Mesenchymal stem cell (in vitro differentiated cells and primary cell): ENCODE data around the gene MATK.
A peak's percentile ranks its signal among the peaks of the same experiment; 100 is the strongest.

Experiments used
- DNase-seq: peaks from one replicate; pipeline ENCODE4 v3.0.0-alpha.2; 2013
- H2AFZ ChIP-seq: one replicate; pipeline ENCODE4 v1.6.1; 2013; ENCODE audit warnings: low read depth, mild to moderate bottlenecking, control low read depth, inconsistent platforms, low read length, moderate library complexity
- H2AK5ac ChIP-seq: 2 replicates; pipeline ENCODE4 v1.6.1; 2013; ENCODE audit warnings: low read length, moderate library complexity, mild to moderate bottlenecking, inconsistent platforms; ENCODE audit not compliant: severe bottlenecking
- H2BK120ac ChIP-seq: one replicate; pipeline ENCODE4 v1.6.1; 2013; ENCODE audit warnings: low read depth, mild to moderate bottlenecking, inconsistent platforms, low read length, moderate library complexity
- H2BK12ac ChIP-seq, 2 experiments: one replicate each; pipeline ENCODE4 v1.6.1; 2013; ENCODE audit warnings: inconsistent platforms in 2 of 2, low read length in 2 of 2, mild to moderate bottlenecking in 2 of 2, moderate library complexity in 2 of 2, control low read depth in 1 of 2
- H2BK15ac ChIP-seq: one replicate; pipeline ENCODE4 v1.6.1; 2013; ENCODE audit warnings: mild to moderate bottlenecking, low read depth, inconsistent platforms; ENCODE audit not compliant: poor library complexity, severe bottlenecking
- H2BK5ac ChIP-seq: 2 replicates; pipeline ENCODE4 v1.6.1; 2013; ENCODE audit warnings: low read depth, mild to moderate bottlenecking, low read length, control low read depth, inconsistent platforms; ENCODE audit not compliant: poor library complexity, severe bottlenecking
- H3K14ac ChIP-seq, 2 experiments: one replicate each; pipeline ENCODE4 v1.6.1; 2013; ENCODE audit warnings: inconsistent platforms in 2 of 2, low read length in 2 of 2, control low read depth in 1 of 2, mild to moderate bottlenecking in 1 of 2, moderate library complexity in 1 of 2
- H3K18ac ChIP-seq, 2 experiments: one replicate each; pipeline ENCODE4 v1.6.1; 2013; ENCODE audit warnings: inconsistent platforms in 2 of 2, low read length in 2 of 2, control low read depth in 1 of 2, low read depth in 1 of 2, mild to moderate bottlenecking in 1 of 2
- H3K23ac ChIP-seq, 2 experiments: one replicate each; pipeline ENCODE4 v1.6.1; 2013; ENCODE audit warnings: inconsistent platforms in 2 of 2, low read length in 2 of 2, mild to moderate bottlenecking in 2 of 2, moderate library complexity in 2 of 2, control low read depth in 1 of 2
- H3K27ac ChIP-seq: 2 replicates; pipeline ENCODE4 v1.5.1; 2013; ENCODE audit warnings: mild to moderate bottlenecking, moderate library complexity, low read length, control low read depth, inconsistent platforms; ENCODE audit not compliant: poor library complexity, severe bottlenecking
- H3K27me3 ChIP-seq, 2 experiments: 2 replicates each; pipeline versions ENCODE4 v1.6.1 to v1.7.0; 2013; ENCODE audit warnings: low read length in 2 of 2, mild to moderate bottlenecking in 2 of 2, moderate library complexity in 2 of 2, control low read depth in 1 of 2, inconsistent platforms in 1 of 2; ENCODE audit not compliant: control insufficient read depth in 1 of 2, insufficient read depth in 1 of 2
- H3K36me3 ChIP-seq, 2 experiments: 2 replicates each; pipeline versions ENCODE4 v1.6.1 to v1.7.0; 2013; ENCODE audit warnings: low read length in 2 of 2, control low read depth in 1 of 2, inconsistent platforms in 1 of 2, low read depth in 1 of 2, mild to moderate bottlenecking in 1 of 2; ENCODE audit not compliant: insufficient read depth in 2 of 2, control insufficient read depth in 1 of 2
- H3K4ac ChIP-seq, 2 experiments: one replicate each; pipeline ENCODE4 v1.6.1; 2013; ENCODE audit warnings: inconsistent platforms in 2 of 2, low read length in 2 of 2, mild to moderate bottlenecking in 2 of 2, moderate library complexity in 2 of 2, control low read depth in 1 of 2, low read depth in 1 of 2
- H3K4me1 ChIP-seq: 2 replicates; pipeline ENCODE4 v1.6.1; 2013; ENCODE audit warnings: low read depth, low read length, control low read depth; ENCODE audit not compliant: control insufficient read depth, insufficient read depth
- H3K4me2 ChIP-seq: 2 replicates; pipeline ENCODE4 v1.6.1; 2013; ENCODE audit warnings: low read length, mild to moderate bottlenecking, inconsistent platforms; ENCODE audit not compliant: poor library complexity, severe bottlenecking
- H3K4me3 ChIP-seq, 2 experiments: 2 replicates each; pipeline versions ENCODE4 v1.5.1 to v1.7.0; 2013; ENCODE audit warnings: low read length in 2 of 2, mild to moderate bottlenecking in 2 of 2, control low read depth in 1 of 2, low read depth in 1 of 2; ENCODE audit not compliant: insufficient read depth in 1 of 2
- H3K79me1 ChIP-seq: replicated peaks from 2 replicates; pipeline ENCODE4 v1.6.1; 2013; ENCODE audit warnings: mild to moderate bottlenecking, control low read depth, low read length, inconsistent platforms; ENCODE audit not compliant: poor library complexity, severe bottlenecking
- H3K9ac ChIP-seq: 2 replicates; pipeline ENCODE4 v1.7.0; 2013; ENCODE audit warnings: mild to moderate bottlenecking, low read length, moderate library complexity
- H3K9me3 ChIP-seq: 2 replicates; pipeline ENCODE4 v1.7.0; 2013; ENCODE audit warnings: mild to moderate bottlenecking, low read length; ENCODE audit not compliant: control insufficient read depth
- H4K8ac ChIP-seq: one replicate; pipeline ENCODE4 v1.6.1; 2013; ENCODE audit warnings: inconsistent platforms, mild to moderate bottlenecking, low read length, moderate library complexity
- H4K91ac ChIP-seq: one replicate; pipeline ENCODE4 v1.6.1; 2013; ENCODE audit warnings: mild to moderate bottlenecking, low read length, inconsistent platforms
- WGBS: methylation state at CpG from one replicate; pipeline ENCODE4 v1.1.7; 2013; ENCODE audit warnings: mixed read lengths; 5-methylcytosine and 5-hydroxymethylcytosine counted together

Gene MATK

DNA sequence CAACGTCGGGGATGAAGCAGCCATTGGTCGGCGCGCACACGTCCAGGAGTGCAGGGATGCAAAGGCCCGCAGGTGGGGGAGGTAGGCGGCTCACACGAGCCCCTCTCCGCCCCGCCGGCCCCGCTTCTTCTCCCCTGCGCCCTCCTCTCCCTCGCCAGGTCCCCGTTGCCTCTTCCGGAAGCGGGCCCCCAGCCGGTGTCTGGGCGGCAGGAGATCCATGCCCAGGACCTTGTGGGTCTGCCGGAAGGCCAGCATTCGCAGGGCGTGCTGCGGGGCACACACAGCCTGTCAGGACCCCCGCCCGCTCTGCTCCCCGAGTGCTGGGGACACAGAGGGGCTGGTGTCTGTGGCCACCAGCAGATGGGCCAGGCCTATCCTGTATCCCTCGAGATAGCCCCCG lies 19.7 kb upstream of the MATK start:
- Histone ChIP-seq H2BK5ac (no peak overlapping the region), H2BK15ac (no peak overlapping the region), H2AFZ (no peak overlapping the region), H2BK12ac (no peak overlapping the region), H3K4me2 (no peak overlapping the region), H3K27me3 (peaks cover 29 to 49% of the 10 kb centered on the region in 2 experiments), H4K91ac (no peak overlapping the region), H3K27ac (no peak overlapping the region), H3K4ac (no peak overlapping the region), H3K18ac (no peak overlapping the region), H4K8ac (no peak overlapping the region), H3K14ac (no peak overlapping the region), H2AK5ac (no peak overlapping the region), H3K4me3 (peak overlapping the region in 1 of 2 experiments; percentile 14), H3K23ac (no peak overlapping the region), H3K36me3 (peaks cover 0 to 4% of the 10 kb centered on the region in 2 experiments), H3K4me1 (peaks cover 12% of the 10 kb centered on the region), H3K9ac (no peak overlapping the region), H2BK120ac (no peak overlapping the region), H3K79me1 (no peaks in the 10 kb centered on the region), H3K9me3 (no peaks in the 10 kb centered on the region)
- no peak for DNase-seq
- WGBS, result 89% methylated on average over 29 of the region's 29 CpGs

DNA sequence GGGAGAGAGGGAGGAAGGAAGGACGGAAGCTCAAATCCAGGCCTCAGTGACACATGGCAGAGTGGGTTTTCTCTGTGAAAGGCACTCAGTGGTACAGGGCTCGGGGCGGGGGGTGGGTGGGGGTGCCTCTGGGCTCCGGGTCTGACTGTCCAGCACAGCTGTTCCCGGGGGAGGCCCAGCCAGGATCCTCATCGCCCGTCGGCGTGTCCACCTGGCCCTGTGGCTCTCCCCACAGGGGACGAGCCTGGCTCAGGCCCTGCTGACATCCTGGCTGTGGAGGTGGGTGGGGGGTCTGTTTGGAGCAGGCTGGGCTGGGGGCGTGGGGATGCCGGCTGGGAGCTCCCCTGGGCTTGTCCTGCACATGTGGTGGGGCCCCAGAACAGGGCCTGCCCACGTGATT lies 18.2 kb upstream of the MATK start:
- Histone ChIP-seq H3K4ac (no peak overlapping the region), H2AFZ (no peak overlapping the region), H2BK120ac (no peak overlapping the region), H3K4me1 (peaks cover 12% of the 10 kb centered on the region), H2BK5ac (no peak overlapping the region), H3K9ac (no peak overlapping the region), H3K4me3 (no peak overlapping the region), H3K4me2 (no peak overlapping the region), H3K79me1 (no peaks in the 10 kb centered on the region), H4K8ac (no peak overlapping the region), H3K27me3 (peaks cover 35 to 49% of the 10 kb centered on the region in 2 experiments), H2BK15ac (no peak overlapping the region), H3K27ac (no peak overlapping the region), H2AK5ac (no peak overlapping the region), H4K91ac (no peak overlapping the region), H3K9me3 (no peaks in the 10 kb centered on the region), H2BK12ac (no peak overlapping the region), H3K18ac (no peak overlapping the region), H3K23ac (no peak overlapping the region), H3K36me3 (peaks cover 0 to 4% of the 10 kb centered on the region in 2 experiments), H3K14ac (no peak overlapping the region)
- DNase-seq, result no peak
- 83% methylated on average over 13 of the region's 13 CpGs for WGBS

DNA sequence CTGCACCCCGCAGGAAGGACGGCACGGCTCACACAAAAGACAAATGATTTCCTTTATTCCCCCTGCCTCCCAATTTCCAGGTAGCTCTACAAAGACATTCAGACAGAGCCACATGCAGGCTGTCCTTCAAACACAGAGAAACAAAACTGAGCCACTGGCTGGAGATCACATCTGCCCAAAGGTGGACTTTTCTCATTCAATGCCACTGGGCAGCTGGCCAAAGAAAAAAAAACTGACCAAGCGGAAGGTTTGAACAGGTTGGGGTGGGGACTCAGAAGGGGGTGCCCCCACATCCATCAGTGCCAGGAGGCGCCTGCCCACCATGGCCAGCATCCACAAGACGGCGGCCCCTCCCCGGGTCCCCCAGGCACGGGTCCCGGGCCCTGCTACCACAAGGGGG lies 17.8 kb upstream of the MATK start:
- Histone ChIP-seq H3K27ac (no peak overlapping the region), H3K9me3 (no peaks in the 10 kb centered on the region), H4K8ac (no peak overlapping the region), H4K91ac (no peak overlapping the region), H3K14ac (no peak overlapping the region), H2AFZ (no peak overlapping the region), H2BK15ac (no peak overlapping the region), H2BK120ac (no peak overlapping the region), H3K27me3 (peaks cover 39 to 49% of the 10 kb centered on the region in 2 experiments), H3K18ac (no peak overlapping the region), H2AK5ac (no peak overlapping the region), H3K36me3 (peaks cover 0 to 4% of the 10 kb centered on the region in 2 experiments), H3K4me2 (no peak overlapping the region), H3K4me1 (peaks cover 12% of the 10 kb centered on the region), H3K4me3 (no peak overlapping the region), H2BK12ac (no peak overlapping the region), H2BK5ac (no peak overlapping the region), H3K23ac (no peak overlapping the region), H3K9ac (no peak overlapping the region), H3K4ac (no peak overlapping the region), H3K79me1 (no peaks in the 10 kb centered on the region)
- WGBS, result 94% methylated on average over 10 of the region's 10 CpGs
- no peak for DNase-seq

DNA sequence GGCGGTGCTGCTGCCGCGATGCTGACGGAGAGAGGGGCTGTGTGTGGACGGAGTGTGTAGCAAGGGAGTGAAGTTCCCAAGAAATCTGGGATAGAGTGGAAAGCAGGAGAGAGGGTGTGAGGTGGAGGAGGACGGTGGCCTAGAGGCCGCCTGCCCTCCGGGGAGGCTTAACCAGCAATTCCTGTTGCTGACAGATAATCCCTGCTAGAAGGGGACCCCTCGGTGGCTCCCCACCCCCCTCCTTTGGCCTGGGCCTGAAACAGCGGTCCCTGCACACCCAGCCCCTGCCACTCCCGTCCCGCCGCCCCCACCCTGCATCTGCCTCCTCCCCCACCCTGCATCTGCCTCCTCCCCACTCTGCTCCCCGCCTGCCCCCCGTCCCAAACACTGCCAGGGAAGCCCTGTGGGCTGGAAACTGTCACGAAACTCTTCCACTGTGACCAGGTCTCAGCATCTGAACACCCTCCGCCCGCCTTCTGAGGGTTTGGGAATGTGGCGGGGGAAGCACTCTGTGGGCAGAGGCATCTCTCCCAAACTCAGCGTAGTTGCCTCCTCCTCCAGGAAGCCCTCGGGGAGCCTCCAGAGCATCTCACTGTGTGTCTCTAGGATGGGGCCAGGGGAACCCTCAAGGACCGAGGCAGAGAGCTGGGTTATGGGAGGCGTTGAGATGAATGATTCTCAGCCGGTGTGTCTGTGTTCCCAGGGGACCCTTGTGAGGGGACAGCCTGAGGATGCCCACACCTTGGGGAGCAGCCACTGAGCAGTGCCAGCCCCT lies 17.1 kb upstream of the MATK start:
- no peak overlapping the region for H3K4me3 ChIP-seq
- H3K36me3 ChIP-seq, result peaks cover 0 to 4% of the 10 kb centered on the region in 2 experiments
- no peak overlapping the region for H3K27ac ChIP-seq
- H2AK5ac ChIP-seq, result no peak overlapping the region
- peaks cover 12% of the 10 kb centered on the region for H3K4me1 ChIP-seq
- 82% methylated on average over 18 of the region's 24 CpGs for WGBS
- no peak overlapping the region for H3K9ac ChIP-seq
- H3K4ac ChIP-seq, result no peak overlapping the region
- H3K4me2 ChIP-seq, result no peak overlapping the region
- H2AFZ ChIP-seq, result no peak overlapping the region
- H4K8ac ChIP-seq, result no peak overlapping the region
- H2BK15ac ChIP-seq, result no peak overlapping the region
- no peaks in the 10 kb centered on the region for H3K9me3 ChIP-seq
- no peak overlapping the region for H3K23ac ChIP-seq
- H4K91ac ChIP-seq, result no peak overlapping the region
- H3K79me1 ChIP-seq, result no peaks in the 10 kb centered on the region
- no peak overlapping the region for H2BK12ac ChIP-seq
- H3K14ac ChIP-seq, result no peak overlapping the region
- no peak for DNase-seq
- peaks cover 40 to 49% of the 10 kb centered on the region in 2 experiments for H3K27me3 ChIP-seq
- H3K18ac ChIP-seq, result no peak overlapping the region
- H2BK120ac ChIP-seq, result no peak overlapping the region
- no peak overlapping the region for H2BK5ac ChIP-seq
